GM12865 (cell line): ENCODE measurements around the gene ZNF474.

Source experiments
- DNase-seq: peaks from one replicate; pipeline ENCODE4 v3.0.0; 2010; ENCODE audit warnings: low read depth
- H3K4me3 ChIP-seq: 2 replicates; pipeline ENCODE4 v1.5.1; 2011; ENCODE audit warnings: mild to moderate bottlenecking, low read depth, low read length, control low read depth
- TF ChIP-seq, protein P1 (sequence below): IDR thresholded peaks from 2 replicates; pipeline ENCODE4 v1.5.1; 2011; ENCODE audit warnings: low read length, control low read depth, low read depth, inconsistent platforms; ENCODE audit not compliant: insufficient read depth; ENCODE audit errors: missing control alignments

The ZNF474 gene

DNA sequence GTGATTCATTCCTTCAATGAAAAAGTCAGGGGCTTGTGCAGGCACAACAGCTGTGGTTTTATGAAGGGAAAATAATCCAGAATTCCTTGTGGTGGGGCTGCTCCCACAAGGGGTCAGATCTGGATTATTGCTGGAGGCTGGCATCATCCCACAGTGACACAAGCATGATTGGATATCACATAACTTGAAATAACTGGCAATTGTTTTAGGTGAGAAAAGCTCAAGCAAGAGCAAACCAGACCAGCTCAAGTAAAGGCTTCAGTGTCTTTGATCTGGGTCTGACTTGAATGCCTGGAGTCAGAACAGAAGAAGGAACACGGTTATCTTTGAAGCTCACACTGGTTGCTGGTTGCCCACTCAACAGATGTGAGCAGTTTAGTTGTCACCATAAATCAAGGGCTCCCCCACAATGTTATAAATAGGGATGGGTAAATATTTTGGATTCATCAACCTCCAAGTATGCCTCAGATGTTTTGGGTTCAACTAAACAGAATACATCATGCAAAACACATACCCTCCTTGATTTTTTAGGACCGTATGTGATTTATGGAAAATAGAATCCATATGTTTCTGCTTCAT, 3.1 kb upstream of the ZNF474 start:
- DNase-seq: no peak
- TF ChIP-seq, protein P1, sequence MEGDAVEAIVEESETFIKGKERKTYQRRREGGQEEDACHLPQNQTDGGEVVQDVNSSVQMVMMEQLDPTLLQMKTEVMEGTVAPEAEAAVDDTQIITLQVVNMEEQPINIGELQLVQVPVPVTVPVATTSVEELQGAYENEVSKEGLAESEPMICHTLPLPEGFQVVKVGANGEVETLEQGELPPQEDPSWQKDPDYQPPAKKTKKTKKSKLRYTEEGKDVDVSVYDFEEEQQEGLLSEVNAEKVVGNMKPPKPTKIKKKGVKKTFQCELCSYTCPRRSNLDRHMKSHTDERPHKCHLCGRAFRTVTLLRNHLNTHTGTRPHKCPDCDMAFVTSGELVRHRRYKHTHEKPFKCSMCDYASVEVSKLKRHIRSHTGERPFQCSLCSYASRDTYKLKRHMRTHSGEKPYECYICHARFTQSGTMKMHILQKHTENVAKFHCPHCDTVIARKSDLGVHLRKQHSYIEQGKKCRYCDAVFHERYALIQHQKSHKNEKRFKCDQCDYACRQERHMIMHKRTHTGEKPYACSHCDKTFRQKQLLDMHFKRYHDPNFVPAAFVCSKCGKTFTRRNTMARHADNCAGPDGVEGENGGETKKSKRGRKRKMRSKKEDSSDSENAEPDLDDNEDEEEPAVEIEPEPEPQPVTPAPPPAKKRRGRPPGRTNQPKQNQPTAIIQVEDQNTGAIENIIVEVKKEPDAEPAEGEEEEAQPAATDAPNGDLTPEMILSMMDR: no peak
- no peak overlapping the region for H3K4me3 ChIP-seq

DNA sequence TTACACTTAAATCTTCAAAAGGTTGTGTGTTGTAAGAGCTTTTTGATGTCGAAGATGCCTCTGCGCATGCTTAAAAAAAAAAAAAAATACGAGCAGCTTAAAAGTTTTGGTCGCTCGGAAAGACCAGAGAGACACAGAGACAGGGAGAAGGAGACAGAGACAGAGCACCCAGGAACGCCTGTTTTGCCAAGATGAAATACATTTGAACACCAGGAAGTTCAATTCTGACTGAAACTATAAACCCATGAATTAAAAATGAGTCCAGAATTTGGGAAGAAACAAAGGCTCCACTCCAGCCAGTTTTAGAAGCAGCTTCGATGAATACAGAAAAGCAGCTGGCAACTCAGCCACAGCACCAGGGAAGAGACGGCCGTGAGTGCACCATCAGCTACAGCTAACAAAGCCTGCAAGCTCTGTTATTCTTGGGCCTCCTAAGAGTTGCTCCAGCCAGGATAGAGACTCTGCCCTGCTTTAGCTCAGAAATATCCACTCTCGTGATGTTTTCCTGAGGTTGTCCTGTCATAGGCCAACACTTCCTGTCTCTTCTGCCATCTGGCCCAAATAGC, 2.5 kb upstream of the ZNF474 start:
- no peak for DNase-seq
- no peak overlapping the region for H3K4me3 ChIP-seq
- TF ChIP-seq, protein P1: no peak

DNA sequence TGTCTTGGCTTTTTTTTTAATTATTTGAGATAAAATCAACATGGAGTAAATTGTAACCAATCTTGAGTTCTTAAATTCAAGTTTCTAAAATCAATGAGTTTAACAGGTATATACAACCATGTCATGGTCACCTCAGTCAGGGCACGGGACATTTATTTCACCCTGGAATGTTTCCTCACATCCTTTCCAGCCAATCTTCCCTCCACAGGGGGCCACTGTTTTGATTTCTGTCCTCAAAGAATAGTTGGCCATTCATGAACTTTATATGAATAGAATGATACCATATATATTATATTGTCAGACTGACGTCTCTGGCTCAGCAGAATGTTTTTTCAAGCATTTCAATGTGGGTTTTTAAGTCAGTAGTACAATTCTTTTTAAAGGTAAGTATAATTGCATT, 806 bp downstream of the ZNF474 start:
- no peak for DNase-seq
- TF ChIP-seq, protein P1: no peak
- no peak overlapping the region for H3K4me3 ChIP-seq

DNA sequence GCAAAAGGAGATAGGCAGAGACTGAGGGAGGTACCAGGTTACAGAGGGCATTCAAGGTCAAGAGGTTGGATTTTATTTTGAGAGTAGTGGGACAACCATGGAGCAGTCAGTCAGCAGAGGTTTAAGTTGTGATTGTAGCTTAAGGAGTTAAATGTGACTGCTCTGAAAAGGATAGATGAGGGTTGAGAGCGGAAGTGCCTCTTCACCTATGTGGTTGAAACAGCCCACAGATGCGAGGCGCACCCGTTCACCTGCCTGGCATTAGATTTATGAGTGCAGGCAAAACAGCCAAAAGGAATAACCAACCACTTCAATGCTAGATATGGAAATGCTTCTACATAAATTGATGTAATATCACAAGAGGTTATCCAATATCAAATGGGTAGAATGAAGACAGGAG, 8.4 kb downstream of the ZNF474 start:
- no peak for DNase-seq
- H3K4me3 ChIP-seq: no peak overlapping the region
- TF ChIP-seq, protein P1: no peak

DNA sequence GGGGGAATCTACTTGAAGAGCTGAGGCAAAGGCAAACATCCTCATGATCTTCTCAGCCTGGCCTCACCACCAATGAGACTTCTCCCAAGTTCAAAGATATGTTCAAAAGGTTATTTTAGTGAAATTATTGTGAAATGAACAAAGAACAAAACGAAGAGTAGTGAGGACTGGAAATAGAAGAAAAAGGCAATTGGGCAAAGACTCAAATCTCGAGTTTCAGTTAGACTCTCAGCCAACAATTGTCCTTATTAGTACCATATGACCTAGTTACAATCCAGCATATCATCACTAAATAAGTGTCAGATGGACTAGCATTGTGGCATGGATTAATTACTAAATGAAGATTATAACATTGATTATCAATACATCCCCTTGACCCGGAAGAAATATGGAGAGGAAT, 9.0 kb downstream of the ZNF474 start:
- no peak for DNase-seq
- TF ChIP-seq, protein P1: no peak
- no peak overlapping the region for H3K4me3 ChIP-seq

DNA sequence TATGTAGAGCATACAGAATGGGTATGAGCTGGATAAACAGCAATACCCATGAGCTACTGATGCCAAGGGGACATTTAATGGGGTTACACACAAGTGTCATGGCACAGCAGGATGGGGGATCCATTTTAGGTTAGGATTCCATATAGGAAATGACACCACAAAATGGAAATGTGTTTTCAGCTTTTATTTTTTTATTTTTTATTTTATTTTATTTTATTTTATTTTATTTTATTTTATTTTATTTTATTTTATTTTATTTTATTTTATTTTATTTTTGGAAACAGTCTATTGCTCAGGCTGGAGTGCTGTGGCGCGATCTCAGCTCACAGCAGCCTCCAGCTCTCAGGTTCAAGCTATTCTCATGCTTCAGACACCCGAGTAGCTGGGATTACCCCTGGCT, 11.6 kb downstream of the ZNF474 start:
- no peak for DNase-seq
- TF ChIP-seq, protein P1: no peak
- no peak overlapping the region for H3K4me3 ChIP-seq

DNA sequence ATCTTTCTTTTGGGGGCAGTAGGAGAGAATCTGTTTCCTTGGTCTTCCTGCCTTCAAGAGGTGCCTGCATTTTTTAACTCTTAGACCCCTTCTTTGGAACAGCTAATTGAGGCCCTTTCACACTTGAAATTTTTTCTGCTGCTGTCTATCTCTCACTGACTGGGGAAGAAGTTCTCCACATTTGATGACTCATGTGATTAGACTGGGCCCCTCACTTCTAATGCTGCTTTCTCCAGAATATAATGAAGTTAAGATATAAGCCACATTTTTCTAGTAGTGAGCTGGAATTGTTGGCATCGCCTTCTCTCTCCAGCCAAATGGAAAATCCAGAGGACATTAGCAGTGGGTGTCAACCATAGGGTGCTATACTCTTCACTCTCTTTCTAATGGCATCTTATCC, 12.4 kb downstream of the ZNF474 start:
- no peak for DNase-seq
- no peak overlapping the region for H3K4me3 ChIP-seq
- TF ChIP-seq, protein P1: no peak
